Skin of body (tissue), 2 donors: ENCODE results near the gene PSMB11. TPM values are rescaled to one million over a fixed set of nuclear protein-coding genes. Genes with fewer than 3 reads are reported as not detected.
"Not testable (repeated sequence)": the region's sequence is repeated elsewhere in the genome, so short reads cannot be mapped to it uniquely, and the experiment has no call there.

ENCODE experiments used
- DNase-seq: peaks from one replicate; lab custom pipeline; 2025; lab: John Stamatoyannopoulos, UW
- total RNA-seq: library from RNA; depleted of rRNA; stranded (reverse); fragments of >200 nt; gene quantifications from one replicate; pipeline ENCODE4 v1.2.3, GENCODE V29; 2014

Gene PSMB11
- total RNA-seq, 1 donor from 2014 or later = not detected

- DNase-seq = no peak
These were observed 28.8 kb upstream of the PSMB11 start for GRCh38 chr14:23013054-23013748.

GRCh38 chr14:23013749-23014054 lies 28.3 kb upstream of the PSMB11 start:
- DNase-seq = not testable (repeated sequence)

DNA sequence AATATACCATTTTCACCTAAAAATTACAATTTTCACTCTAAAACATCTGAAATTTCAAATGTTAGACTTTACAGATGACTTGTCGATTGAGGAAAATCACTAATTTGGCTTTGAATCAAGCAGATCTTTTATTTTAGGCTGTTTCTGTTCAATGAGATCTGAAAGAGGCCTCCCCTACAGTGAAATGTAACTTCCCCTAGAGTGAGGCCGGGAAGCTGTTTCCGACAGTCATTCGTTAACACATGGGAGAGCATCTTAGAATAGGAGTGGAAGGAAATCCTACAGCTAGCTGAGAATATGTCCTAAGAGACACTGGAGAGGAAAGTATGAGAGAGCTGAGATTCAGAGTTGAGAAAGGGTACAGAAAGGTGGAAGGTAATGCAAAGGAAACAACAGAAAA lies 26.4 kb upstream of the PSMB11 start:
- DNase-seq = no peak

DNA sequence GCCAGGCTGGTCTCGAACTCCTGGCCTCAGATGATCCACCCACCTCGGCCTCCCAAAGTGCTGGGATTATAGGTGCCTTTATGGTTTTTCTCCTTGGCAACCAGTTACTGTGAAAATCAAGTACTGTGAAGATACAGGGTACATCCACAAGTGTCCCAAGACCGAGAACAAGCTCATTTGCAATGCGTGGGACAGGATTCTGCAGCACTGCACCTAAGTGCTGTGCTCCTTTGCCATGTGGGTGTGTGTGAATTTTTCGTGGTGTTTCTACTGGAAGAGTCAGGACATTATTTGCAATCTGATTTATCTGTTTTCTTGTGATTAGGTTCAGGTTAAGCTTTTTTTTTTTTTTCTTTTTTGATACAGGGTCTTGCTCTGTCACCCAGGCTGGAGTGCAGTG lies 24.9 kb upstream of the PSMB11 start:
- DNase-seq = no peak

DNA sequence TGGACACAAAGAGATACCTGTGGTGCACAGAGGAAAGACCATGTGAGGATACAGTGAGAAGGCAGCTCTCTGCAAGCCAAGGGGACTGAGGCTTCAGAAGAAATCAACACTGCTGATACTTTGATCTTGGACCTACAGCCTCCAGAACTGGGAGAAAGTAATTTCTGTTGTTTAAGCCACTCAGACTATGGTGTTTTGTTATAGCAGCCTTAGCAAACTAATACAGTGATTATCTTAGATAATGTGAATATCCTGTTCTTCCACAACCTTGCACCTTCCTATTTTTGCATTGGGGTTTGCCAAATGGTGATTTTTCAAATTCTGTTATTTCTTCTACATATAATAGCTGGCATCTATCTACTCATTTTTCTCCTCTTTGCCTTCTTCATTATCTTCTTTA lies 23.9 kb upstream of the PSMB11 start:
- no peak for DNase-seq

- DNase-seq = no peak
These were observed 21.6 kb upstream of the PSMB11 start for GRCh38 chr14:23020143-23021128.

DNA sequence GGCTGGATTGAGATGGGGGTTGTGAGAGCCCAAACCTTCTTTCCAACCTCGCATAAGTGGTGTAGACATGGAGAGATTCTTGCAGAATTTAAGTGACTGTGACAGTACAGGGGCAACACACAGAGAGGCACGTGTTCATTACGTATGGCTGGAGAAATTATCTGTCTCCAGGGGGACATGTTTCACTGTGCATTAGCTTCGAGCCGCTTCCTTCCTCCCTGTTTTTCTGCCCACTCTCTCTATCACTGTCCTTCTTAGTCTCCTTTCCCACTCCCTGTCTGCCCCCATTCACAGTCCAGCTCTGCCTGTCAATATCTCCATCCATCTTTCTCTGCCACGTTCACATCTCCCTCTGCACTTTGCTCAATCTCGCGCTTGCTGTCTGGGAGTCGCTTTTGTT lies 20.6 kb upstream of the PSMB11 start:
- no peak for DNase-seq

DNA sequence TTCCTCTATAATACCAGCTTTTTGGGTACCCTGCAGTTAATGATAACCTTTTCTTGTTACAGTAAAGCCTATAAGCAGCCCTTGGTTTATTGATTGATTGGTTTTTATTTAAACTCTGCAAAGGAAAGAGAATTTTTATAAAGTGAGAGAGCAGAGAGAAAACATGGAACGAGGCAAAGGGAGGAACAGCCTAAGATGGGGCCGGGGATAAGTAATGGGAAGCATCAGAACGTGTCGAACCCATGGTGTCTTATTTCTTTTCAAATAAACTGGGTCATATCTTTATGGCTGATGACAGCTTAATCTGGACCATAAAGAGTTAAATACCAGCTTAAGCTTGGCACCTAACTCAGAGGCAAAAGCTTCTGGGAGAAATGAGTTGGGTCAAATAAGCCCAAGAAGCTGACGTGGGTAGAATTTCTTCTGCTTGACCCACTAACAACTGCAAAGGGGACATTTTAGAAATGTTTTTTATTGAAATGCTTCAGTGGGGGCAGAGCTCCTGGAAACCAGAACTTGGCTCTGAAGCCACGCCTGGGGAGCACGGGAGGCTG lies 20.0 kb upstream of the PSMB11 start:
- no peak for DNase-seq

DNA sequence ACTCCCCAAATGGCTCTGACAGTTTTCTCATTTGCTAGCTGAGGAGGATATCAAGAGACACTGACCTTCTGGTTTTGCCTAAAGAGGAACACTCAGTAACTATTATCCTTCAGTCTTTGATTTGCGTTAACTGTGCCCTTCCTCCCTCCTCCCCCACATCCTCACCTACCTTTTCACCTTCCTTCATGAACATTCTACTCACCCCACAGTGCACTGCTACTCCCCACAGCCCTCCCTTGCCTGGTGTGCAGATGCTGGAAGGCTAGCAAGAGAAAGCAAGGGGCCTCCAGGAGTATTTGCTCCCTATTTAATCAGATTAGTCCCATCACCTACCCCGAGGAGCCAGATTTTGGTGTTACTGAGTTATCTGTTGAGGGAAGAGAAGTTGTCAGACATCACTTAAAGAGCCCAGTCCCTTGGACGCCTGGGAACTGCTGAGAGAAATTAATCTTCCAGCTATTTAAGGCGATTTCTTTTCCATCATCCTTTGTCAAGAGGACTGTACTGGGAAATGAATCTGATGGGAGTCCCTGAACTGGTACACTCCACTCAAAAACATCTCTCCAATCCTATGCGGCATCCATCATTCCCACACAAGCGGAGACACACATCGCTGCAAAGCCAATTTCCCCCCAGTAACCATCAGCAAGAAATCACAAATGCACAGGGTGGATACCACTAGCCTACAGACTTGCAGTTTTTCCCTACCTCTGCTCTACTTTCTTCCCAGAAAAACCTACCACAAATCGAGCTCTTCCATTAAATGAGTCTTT lies 18.8 kb upstream of the PSMB11 start:
- DNase-seq = no peak

- DNase-seq = no peak
These were observed 18.2 kb upstream of the PSMB11 start for GRCh38 chr14:23023795-23024152.

- no peak for DNase-seq
These were observed 17.4 kb upstream of the PSMB11 start for GRCh38 chr14:23024612-23025075.

DNA sequence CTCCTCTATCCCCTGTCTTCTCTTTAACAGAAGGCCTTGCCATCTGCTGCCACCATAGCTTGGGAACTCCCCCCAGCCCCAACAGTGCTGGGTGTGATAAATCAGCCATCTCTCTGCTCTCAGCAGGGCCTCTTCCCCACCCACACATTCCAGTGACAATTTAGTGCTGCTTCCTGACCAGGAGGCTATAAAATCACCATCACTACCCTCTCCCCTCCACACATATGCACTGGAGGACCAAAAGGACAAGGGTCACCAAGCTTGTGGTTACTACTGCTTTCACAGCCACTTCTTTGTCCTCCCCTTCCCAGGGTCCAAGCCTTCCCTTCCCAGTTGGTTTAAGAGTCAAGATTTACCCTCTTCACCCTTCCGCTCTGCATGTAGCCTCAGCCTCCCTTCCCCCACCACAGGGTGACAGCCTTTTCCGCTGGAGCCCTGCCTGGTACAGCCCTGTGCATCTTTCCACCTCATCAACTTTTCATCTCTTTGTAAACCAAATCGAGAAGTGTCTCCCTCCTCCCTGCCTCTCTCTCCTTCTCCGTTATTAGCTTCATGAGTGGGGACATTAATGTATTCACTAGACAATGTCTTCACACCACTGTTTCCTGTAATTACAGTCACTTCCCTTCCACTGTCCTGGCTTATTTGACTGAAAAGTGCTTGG lies 16.7 kb upstream of the PSMB11 start:
- no peak for DNase-seq

GRCh38 chr14:23028799-23029198 lies 13.2 kb upstream of the PSMB11 start:
- DNase-seq = no peak

DNA sequence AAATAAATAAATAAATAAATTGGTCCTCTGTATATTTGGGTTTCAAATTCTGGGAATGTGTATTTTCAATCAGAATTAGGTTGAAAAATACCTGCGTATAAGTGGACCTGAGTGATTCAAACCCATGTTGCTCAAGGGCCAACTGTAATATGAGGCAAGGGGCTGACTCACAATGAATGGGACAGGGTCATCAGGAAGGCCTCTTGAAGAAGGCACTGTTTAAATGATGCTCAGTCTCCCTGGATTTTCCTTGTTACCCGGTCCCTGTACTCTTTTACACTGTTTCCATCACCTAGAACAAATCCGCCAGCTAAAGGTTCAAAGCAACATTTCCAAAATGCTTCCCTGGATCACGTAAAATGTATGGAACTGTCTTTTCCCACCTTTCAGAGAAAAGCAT lies 11.1 kb upstream of the PSMB11 start:
- DNase-seq = no peak

DNA sequence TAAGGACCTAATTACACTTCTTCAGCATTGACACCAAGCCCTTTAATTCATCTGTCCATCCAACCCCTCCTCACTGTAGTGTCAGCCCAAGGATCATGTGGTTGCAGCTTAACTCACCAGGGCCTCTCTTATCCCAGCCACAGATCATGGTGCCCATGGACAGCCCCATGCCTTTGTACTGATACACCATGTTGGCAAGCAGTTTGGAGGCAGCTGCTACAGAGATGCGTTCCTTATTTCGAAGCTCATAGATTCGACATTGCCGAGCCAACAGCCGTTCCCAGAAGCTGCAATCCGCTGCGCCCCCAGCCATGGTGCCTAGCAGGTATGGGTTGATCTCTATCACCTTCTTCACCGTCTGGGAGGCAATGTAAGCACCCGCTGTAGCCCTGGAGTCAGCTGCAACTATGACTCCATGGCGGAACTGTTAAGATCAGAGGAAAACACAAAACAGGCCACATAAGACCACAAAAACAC lies 8.7 kb upstream of the PSMB11 start:
- no peak for DNase-seq

GRCh38 chr14:23033801-23034497 lies 8.1 kb upstream of the PSMB11 start:
- no peak for DNase-seq

- DNase-seq = no peak
These were observed 7.3 kb upstream of the PSMB11 start, which contains the start of gene PSMB5 for GRCh38 chr14:23034498-23035302. Gene PSMB5, minus strand, starts transcription at chr14:23034900. Its CDS starts 19 bp downstream, at chr14:23034881.

- no peak for DNase-seq
These were observed 6.5 kb upstream of the PSMB11 start for GRCh38 chr14:23035303-23036144.
